ENCODE results near the gene OPA1. TPM values are rescaled to one million over a fixed set of nuclear protein-coding genes. Genes with fewer than 3 reads are reported as not detected.

The OPA1 gene
- total and polyA plus RNA-seq, 2 of the 4 experiments (the other 2 are of a cell fraction): 17.8 to 73.7 TPM

DNA sequence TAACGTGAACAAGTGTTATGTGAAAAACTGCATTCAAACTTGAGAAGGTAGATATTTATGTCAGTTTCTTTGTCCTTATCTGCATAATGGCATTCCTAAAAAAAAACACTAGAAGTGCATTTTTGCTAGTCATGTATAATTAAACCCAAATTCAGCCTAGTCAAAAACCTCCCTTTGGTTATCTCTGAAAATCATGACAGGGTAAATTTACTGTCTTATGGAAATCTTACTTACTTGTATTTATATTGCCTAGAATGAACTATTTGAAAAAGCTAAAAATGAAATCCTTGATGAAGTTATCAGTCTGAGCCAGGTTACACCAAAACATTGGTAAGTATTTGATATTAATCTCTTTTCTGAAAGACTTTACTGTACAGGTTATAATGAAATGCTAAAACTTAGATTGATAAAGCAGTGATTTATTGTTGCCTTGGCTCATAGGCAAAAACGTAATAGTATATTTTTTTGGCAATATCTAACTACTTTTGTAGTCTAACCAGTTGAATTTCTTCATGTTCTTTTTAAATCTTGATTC, 55.6 kb downstream of the OPA1 start:
- Histone ChIP-seq H3K36me3 (ENCODE audit: control insufficient read depth, insufficient read depth, low read length) (peaks cover 9% of the 10 kb centered on the region), H4K20me1 (ENCODE audit: insufficient read depth, low read length) (no peaks in the 10 kb centered on the region), H2BK5ac (ENCODE audit: low read depth, low read length, poor library complexity, severe bottlenecking) (no peak overlapping the region), H2AFZ (replicated peaks; ENCODE audit: low read length, poor library complexity) (no peak overlapping the region), H4K5ac (ENCODE audit: low read depth, low read length) (no peak overlapping the region), H3K4ac (ENCODE audit: low read depth, low read length) (no peak overlapping the region), H2BK15ac (ENCODE audit: low read depth, low read length) (no peak overlapping the region), H4K8ac (ENCODE audit: low read depth in 2 of 2, low read length in 2 of 2) (no peak overlapping the region), H2AK5ac (ENCODE audit: low read depth, low read length) (no peak overlapping the region), H2AK9ac (replicated peaks; ENCODE audit: low read depth, low read length, poor library complexity) (no peak overlapping the region), H4K91ac (ENCODE audit: insufficient read depth, low read depth, low read length) (no peak overlapping the region), H3K79me1 (ENCODE audit: low read depth in 1 of 2, low read length in 2 of 2) (no peaks in the 10 kb centered on the region; a peak in 1 of 4 replicates), H3K27me3 (ENCODE audit: control insufficient read depth, insufficient read depth, low read length) (no peaks in the 10 kb centered on the region), H3K4me2 (ENCODE audit: low read depth, low read length) (no peak overlapping the region), H3K56ac (ENCODE audit: extremely low read depth, insufficient read depth, low read length) (no peak overlapping the region), H2BK120ac (ENCODE audit: low read depth, low read length) (no peak overlapping the region), H2BK20ac (ENCODE audit: low read depth, low read length) (no peak overlapping the region), H3K4me3 (ENCODE audit: insufficient read depth, low read depth, low read length) (no peak overlapping the region), H3K9me3 (ENCODE audit: control insufficient read depth, insufficient read depth, low read length) (no peaks in the 10 kb centered on the region), H3K23ac (ENCODE audit: low read depth, low read length) (no peak overlapping the region), H3K4me1 (ENCODE audit: control insufficient read depth, insufficient read depth, low read length) (no peaks in the 10 kb centered on the region), H3K9me1 (ENCODE audit: insufficient read depth, low read length) (no peaks in the 10 kb centered on the region), H3K14ac (replicated peaks; ENCODE audit: low read depth, low read length) (no peak overlapping the region), H3K9ac (ENCODE audit: low read depth, low read length) (no peak overlapping the region), H3K18ac (ENCODE audit: low read depth, low read length) (no peak overlapping the region), H3K27ac (ENCODE audit: insufficient read depth, low read length) (no peak overlapping the region)
- WGBS, 2 experiments (ENCODE audit: extremely low coverage in 2 of 2, insufficient read length in 1 of 2): no CpG with 5 or more reads among the region's 2 CpGs
- no peak for DNase-seq
- intact Hi-C loops (cut with micrococcal nuclease) (no loop called here), dilution Hi-C loops (cut with HindIII; ENCODE audit: low sequenced_read_pairs, unreplicated experiment) (no loop called here), in situ Hi-C loops (cut with MboI; ENCODE audit: low sequenced_read_pairs) (no loop called here)
- POLR2A ChIA-PET (ENCODE audit: unreplicated experiment): no interaction called here
- CTCF ChIA-PET: interaction anchor here (0.6 to 1.4 kb wide), 2 partner anchors 10 to 11 kb away, joined by 3 to 5 read pairs; no protein-coding TSS in a partner anchor
- ATAC-seq (ENCODE audit: low read depth): no peak
- BruUV-seq (replicated peaks): no TSS peak
- no peak for TF ChIP-seq SMC3 (IDR thresholded peaks at IDR 0.05; ENCODE audit: low read depth, low read length)
- no peak for TF ChIP-seq USF2 (IDR thresholded peaks at IDR 0.05; ENCODE audit: low read depth, low read length)
- TF ChIP-seq FOS (IDR thresholded peaks at IDR 0.05; ENCODE audit: low read depth, low read length): no peak
- no peak for TF ChIP-seq MAZ (IDR thresholded peaks at IDR 0.05; ENCODE audit: borderline replicate concordance, low read depth, low read length)
- TF ChIP-seq ELK1 (IDR thresholded peaks at IDR 0.05; ENCODE audit: borderline replicate concordance, low read depth, low read length): no peak
- TF ChIP-seq BHLHE40 (IDR thresholded peaks at IDR 0.05; ENCODE audit: low read depth, low read length): no peak
- TF ChIP-seq RFX5 (IDR thresholded peaks at IDR 0.05; ENCODE audit: low read depth, low read length): no peak
- TF ChIP-seq RCOR1 (IDR thresholded peaks at IDR 0.05; ENCODE audit: insufficient replicate concordance, low read length): no peak
- no peak for TF ChIP-seq MAFK (IDR thresholded peaks at IDR 0.05; ENCODE audit: low read depth, low read length)
- no peak for TF ChIP-seq NFE2L2 (IDR thresholded peaks at IDR 0.05; ENCODE audit: low read depth, low read length)
